Subcutaneous abdominal adipose tissue (tissue), 5 donors: Measurements from ENCODE around the gene SCRN2.

Source experiments
- H3K27ac ChIP-seq: one replicate; pipeline ENCODE4 v1.7.0; 2013; ENCODE audit warnings: low read depth, mild to moderate bottlenecking, inconsistent platforms, low read length, moderate library complexity
- H3K27me3 ChIP-seq, 5 donors: one replicate each; pipeline ENCODE4 v1.7.0; 2013; ENCODE audit warnings: low read length in 5 of 5, inconsistent platforms in 1 of 5; ENCODE audit not compliant: control insufficient read depth in 5 of 5, insufficient read depth in 4 of 5
- H3K36me3 ChIP-seq, 5 donors: one replicate each; pipeline ENCODE4 v1.7.0; 2013; ENCODE audit warnings: low read length in 5 of 5; ENCODE audit not compliant: control insufficient read depth in 5 of 5, insufficient read depth in 5 of 5
- H3K4me1 ChIP-seq, 5 donors: one replicate each; pipeline ENCODE4 v1.7.0; 2013; ENCODE audit warnings: low read length in 5 of 5, mild to moderate bottlenecking in 3 of 5, moderate library complexity in 1 of 5; ENCODE audit not compliant: control insufficient read depth in 5 of 5, insufficient read depth in 5 of 5
- H3K4me3 ChIP-seq, 5 donors: one replicate each; pipeline ENCODE4 v1.7.0; 2013; ENCODE audit warnings: low read length in 5 of 5, low read depth in 1 of 5
- H3K9ac ChIP-seq, 5 donors: one replicate each; pipeline ENCODE4 v1.7.0; 2013; ENCODE audit warnings: low read length in 5 of 5, mild to moderate bottlenecking in 4 of 5, moderate library complexity in 3 of 5
- H3K9me3 ChIP-seq, 5 donors: one replicate each; pipeline ENCODE4 v1.7.0; 2013; ENCODE audit warnings: low read length in 5 of 5; ENCODE audit not compliant: control insufficient read depth in 5 of 5
- donor health status: healthy.
- donor health status: healthy.
- donor health status: healthy.
- donor health status: healthy.
- donor health status: healthy.

SCRN2 gene

DNA sequence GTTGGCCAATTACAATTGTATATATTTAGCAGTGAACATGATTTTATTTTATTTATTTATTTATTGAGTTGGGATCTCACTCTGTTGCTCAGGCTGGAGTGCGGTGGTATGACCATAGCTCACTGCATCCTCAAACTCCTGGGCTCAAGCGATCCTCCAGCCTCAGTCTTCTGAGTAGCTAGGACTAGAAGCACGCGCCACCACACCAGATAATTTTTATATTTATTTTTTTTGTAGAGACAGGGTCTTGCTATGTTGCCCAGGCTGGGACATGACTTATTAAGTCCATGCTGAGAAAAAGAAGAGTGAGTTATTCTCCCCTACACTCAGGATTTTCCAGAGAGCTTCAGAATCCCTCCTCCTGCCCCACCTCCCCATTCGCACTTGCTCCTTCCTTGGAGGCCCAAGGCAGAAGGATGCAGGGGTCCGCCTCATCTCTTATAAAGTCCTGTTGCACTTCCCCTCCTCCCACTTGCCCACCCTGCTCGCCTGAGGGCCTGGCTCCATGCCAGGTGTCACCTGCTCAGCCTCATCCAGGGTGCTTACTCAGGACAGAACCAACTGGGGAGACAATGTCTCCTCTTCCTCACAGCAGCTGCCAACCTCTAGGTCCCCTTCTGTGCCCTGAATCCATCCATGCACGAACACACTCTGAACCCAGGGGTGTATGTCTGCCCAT, 38.8 kb upstream of the SCRN2 start:
- Histone ChIP-seq H3K4me3 (no peak overlapping the region), H3K36me3 (no peaks in the 10 kb centered on the region), H3K27ac (no peak overlapping the region), H3K4me1 (peaks cover 10 to 43% (median 32%) of the 10 kb centered on the region in 5 donors), H3K9ac (no peak overlapping the region), H3K27me3 (peaks cover 0 to 15% (median 5%) of the 10 kb centered on the region in 5 donors), H3K9me3 (no peaks in the 10 kb centered on the region)

DNA sequence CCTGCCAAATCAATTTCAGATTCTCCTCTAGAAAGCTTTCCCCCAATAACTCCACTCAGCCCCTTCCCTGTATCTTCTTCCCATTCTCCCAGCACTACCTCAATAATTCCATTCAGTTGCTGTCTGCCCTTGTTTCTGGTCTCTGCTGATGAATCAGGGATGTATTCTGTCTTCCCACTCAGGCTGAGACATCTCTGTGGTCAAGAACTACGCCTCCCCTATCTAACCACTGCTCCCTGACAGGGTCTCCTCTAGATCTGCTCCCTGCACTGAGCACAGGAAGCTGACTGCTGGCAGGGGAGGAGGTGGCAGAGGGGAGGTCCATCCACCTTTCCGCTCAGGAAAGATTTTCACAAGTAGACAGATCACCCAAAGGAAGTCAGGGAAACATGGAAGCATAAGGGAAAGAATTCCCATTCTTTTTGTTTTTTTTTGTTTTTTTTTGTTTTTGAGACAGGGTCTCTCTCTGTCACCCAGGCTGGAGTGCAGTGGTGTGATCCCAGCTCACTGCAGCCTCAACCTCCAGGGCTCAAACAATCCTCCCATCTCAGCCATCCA, 38.0 kb upstream of the SCRN2 start:
- Histone ChIP-seq H3K27ac (no peak overlapping the region), H3K4me1 (peaks cover 10 to 38% (median 28%) of the 10 kb centered on the region in 5 donors), H3K4me3 (no peak overlapping the region), H3K9ac (no peak overlapping the region), H3K27me3 (peaks cover 0 to 15% (median 5%) of the 10 kb centered on the region in 5 donors), H3K36me3 (no peaks in the 10 kb centered on the region), H3K9me3 (no peaks in the 10 kb centered on the region)

DNA sequence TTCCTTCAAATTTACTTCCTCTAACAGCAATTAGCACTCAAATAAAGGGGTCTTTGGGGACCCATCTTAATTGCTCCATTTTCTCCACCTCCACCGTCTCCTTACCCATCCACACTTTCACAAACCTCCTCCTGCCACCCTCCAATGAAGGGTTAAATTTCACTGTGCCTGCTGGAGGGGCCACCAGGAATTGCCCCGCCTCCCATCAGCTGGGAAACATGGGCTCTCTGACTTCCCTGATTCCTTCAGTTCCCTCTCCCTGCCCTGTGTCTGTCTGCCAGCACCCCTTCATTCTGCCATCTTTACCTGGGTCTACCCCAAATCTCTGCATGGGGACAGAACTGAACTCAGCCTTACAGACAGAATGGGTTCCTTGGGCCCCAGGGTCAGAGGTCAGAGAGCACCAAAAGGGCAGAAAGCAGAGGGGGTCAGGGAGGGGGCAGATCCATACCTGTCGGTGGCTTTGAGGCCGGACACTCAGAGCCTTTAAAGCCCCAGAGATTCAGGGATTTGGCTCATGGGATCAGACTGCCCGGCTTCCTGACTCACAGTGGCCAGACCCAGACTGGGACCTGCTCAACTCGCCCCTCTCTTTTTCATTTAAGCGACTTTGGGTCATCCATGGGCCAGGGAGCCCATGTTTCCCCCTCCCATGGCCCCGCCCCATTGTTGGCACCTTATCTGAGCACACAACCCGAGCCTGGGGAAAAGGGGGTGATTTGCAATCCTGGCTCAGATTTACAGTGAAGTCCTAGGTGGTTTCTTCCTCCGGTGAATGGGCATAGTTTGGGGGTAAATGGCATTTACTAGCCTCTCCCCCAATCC, 37.3 kb upstream of the SCRN2 start:
- no peak overlapping the region for H3K9ac ChIP-seq
- H3K4me3 ChIP-seq, result no peak overlapping the region
- H3K27me3 ChIP-seq, result peaks cover 0 to 15% (median 5%) of the 10 kb centered on the region in 5 donors
- no peak overlapping the region for H3K27ac ChIP-seq
- no peaks in the 10 kb centered on the region for H3K36me3 ChIP-seq
- peaks cover 10 to 31% (median 25%) of the 10 kb centered on the region in 5 donors for H3K4me1 ChIP-seq
- no peaks in the 10 kb centered on the region for H3K9me3 ChIP-seq

DNA sequence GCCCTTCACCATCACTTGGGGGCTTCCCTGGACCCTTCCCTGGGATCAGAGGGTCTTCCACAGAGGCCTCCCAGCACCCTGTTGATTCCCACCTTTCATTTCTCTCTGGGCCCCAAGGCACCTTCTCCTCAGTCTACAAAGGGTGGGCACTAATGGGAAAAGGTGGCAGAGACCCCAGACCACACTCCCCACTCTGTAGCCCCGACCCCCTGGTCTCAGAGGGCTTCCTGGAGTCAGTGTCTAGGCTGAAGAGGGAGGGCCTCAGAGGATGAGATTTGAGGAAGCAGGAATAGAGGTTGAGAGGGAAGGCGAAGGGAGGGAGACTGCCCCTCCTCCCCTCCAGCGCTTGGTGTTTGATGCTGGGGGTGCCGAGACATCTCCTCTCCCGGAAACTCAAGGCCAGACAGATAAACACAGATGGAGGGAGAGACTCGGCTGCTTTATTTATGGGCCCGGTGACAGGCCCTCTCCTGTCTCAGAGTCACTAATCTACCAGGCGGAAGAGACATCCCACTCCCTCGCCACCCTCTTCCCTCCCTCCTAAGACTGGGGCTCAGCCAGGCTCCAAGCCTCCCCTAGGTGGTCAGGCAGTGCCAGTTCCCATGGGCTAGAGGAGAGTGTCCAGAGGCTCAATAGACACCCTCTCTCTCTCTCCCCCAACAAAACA, 36.4 kb upstream of the SCRN2 start:
- peaks cover 6 to 23% (median 11%) of the 10 kb centered on the region in 5 donors for H3K27me3 ChIP-seq
- H3K36me3 ChIP-seq, result no peaks in the 10 kb centered on the region
- H3K9me3 ChIP-seq, result no peaks in the 10 kb centered on the region
- no peak overlapping the region for H3K9ac ChIP-seq
- H3K4me1 ChIP-seq, result peaks cover 8 to 23% (median 21%) of the 10 kb centered on the region in 5 donors
- no peak overlapping the region for H3K4me3 ChIP-seq
- H3K27ac ChIP-seq, result no peak overlapping the region

DNA sequence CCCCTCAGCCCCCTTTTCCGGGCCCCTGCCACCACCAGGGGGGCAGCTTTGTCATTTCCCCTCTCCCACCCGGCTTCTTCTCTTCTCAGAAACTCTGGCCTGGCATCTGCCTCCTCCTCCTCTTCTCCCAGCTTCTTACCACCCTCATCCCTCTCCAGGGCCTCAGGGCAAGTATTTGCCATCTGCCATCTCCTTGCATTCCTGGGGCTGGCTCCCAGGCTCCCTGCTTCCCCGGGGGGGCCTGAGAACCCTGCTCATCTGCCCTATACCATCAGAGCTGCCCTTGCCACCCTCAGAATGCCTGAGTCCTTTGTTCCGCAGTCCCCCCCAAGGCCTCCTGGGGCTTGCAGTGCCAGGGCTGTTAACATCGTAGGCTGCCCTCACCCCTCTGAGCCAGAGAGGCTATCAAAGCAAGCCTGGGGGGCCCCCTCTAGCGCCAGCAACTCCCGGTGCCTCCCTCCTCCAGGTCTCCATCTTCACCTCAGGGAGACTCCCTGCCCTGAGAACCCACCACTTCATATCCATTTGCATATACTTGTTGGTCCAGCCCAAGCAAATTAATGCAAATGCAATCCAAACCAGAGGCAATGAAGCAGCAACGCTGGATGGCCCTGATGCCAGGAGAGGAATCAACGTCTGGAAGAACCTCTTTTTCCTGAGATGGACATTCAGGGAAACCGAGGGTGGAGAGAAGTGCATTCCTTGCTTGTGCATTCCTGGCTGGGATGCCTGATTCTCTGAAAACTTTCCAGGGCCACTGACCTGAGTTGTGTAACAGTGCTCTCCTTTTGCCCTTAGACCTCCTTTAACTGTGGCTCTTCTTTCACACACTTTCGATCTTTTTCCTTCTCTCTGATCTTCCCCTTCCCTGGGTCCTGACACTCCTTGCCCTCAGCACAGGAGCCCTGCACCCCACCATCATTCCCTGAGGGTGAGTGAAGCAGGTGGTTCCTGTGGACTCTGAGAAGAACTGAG, 34.2 kb upstream of the SCRN2 start:
- peaks cover 13 to 38% (median 20%) of the 10 kb centered on the region in 5 donors for H3K27me3 ChIP-seq
- peak overlapping the region in 1 of 5 donors; percentile 13 for H3K4me3 ChIP-seq
- peaks cover 3 to 21% (median 12%) of the 10 kb centered on the region in 5 donors for H3K4me1 ChIP-seq
- peak overlapping the region in 1 of 5 donors; percentile 21 for H3K9ac ChIP-seq
- H3K9me3 ChIP-seq, result no peaks in the 10 kb centered on the region
- H3K36me3 ChIP-seq, result no peaks in the 10 kb centered on the region
- H3K27ac ChIP-seq, result no peak overlapping the region

DNA sequence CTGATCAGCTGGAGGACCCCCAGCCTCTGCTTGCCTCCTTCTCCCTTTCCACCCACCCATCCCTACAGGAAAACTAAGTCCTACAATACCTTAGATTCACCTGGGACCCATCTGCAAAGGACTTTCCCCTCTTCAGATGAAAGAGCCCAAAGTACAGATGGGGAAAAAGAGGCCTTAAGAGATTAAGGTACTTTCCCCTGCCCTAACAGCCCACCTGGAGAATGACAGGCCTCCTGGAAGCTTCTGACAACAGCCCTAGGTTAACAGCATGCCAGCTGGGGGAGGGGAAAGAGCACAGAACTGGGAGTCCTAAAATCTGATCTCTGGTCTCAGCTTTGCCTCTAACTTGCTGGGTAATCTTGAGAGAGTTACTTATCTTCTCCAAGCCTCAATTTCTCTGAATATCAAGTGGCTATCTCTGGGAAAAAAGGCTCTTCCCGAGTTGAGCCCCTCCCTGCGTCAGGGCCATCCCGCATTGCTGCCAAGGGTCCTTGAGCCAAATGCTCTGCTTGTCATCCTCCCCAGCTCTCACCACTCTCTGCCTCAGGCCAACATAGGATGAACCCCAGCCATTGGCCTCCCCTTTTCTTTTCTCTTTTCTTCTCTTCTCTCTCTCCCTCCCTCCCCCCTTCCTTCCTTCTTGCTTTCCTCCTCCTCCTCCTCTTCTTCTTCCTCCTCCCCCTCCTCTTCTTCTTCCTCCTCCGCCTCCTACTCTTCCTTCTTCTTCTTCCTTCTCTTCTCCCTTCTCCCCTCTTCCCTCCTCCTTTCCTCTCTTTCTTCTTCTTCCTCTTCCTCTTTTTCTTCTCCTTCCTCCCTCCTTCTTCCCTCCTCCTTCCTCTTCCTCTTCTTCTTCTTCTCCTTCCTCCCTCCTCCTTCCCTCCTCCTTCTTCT, 32.4 kb upstream of the SCRN2 start:
- no peaks in the 10 kb centered on the region for H3K36me3 ChIP-seq
- H3K27me3 ChIP-seq, result peaks cover 20 to 49% (median 30%) of the 10 kb centered on the region in 5 donors
- H3K4me1 ChIP-seq, result peaks cover 3 to 21% (median 12%) of the 10 kb centered on the region in 5 donors
- no peak overlapping the region for H3K9ac ChIP-seq
- H3K27ac ChIP-seq, result no peak overlapping the region
- H3K9me3 ChIP-seq, result no peaks in the 10 kb centered on the region
- H3K4me3 ChIP-seq, result no peak overlapping the region

DNA sequence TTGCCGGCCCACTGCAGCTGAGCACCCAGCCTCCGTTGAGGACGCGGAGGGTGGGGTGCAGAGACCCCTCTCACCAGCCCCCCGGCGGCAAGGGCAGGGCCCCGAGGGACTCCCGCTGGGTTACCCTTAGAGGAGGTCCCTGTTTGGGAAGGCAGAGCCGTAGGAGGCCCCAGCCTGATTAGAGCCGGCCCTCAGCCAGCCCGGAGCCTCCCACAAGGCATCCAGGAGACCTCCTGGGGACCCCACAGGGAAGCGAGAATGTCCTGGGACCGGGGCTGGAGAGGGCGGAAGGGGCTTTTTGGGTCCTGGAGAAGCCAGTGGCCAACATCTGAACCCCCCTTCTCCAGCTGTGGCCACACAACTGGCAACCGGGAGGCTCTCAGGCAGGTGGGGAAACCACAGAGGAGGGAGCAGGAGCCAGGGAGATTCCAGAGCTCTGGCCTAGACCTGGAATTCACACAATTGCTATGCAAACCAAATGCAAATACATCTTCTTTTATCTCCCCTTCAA, 31.6 kb upstream of the SCRN2 start:
- Histone ChIP-seq H3K4me3 (no peak overlapping the region), H3K36me3 (no peaks in the 10 kb centered on the region), H3K9me3 (no peaks in the 10 kb centered on the region), H3K9ac (no peak overlapping the region), H3K27me3 (peaks cover 25 to 50% (median 31%) of the 10 kb centered on the region in 5 donors), H3K27ac (no peak overlapping the region), H3K4me1 (peaks cover 3 to 21% (median 12%) of the 10 kb centered on the region in 5 donors)

DNA sequence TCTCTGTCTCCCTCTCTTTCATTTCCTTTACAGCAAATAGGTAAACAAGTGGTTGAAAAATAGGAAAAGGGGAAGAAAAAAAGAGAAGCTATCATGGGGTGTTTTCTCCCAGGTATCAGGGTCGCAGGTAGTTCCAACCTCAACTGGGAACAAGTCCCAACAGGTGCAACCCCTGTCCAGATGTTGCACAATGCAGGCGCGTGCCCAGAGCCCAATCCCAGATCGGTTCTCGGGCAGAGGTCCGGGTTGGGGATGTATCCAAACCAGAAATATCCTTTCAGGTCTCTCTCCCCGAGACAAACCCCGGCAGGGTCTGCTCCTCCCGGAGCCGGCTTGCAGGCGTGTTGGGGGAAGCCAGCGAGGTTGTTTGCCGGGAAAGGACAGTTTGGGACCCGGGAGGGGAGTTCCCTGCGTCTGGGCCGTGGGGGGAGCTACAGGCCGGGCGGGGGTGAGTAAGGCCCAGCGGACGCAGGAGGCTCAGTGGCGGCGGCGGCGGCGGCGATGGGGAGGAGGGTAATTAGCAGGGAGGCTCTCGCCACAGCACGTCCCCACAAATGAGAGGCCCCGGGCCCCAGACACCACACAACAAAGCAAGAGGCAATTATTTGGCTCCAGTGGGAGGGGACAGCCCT, 31.1 kb upstream of the SCRN2 start:
- H3K9me3 ChIP-seq, result no peaks in the 10 kb centered on the region
- H3K4me3 ChIP-seq, result no peak overlapping the region
- H3K27ac ChIP-seq, result no peak overlapping the region
- no peaks in the 10 kb centered on the region for H3K36me3 ChIP-seq
- peaks cover 24 to 51% (median 31%) of the 10 kb centered on the region in 5 donors for H3K27me3 ChIP-seq
- H3K4me1 ChIP-seq, result peaks cover 3 to 21% (median 12%) of the 10 kb centered on the region in 5 donors
- no peak overlapping the region for H3K9ac ChIP-seq
